IMR-90 (cell line): ENCODE results near the gene FAM219A. TPM values are rescaled to one million over a fixed set of nuclear protein-coding genes. Genes with fewer than 3 reads are reported as not detected.

ENCODE experiments used
- ATAC-seq: fragments of 200-7000 bp; cut with Tn5 transposase; 2 replicates; pipeline ENCODE4 v1.9.1; 2020; ENCODE audit warnings: low read depth, mild to moderate bottlenecking, moderate library complexity
- BruUV-seq: library from RNA; stranded (reverse); fragments of 400-500 nt; replicated peaks from 2 replicates; lab custom pipeline; 2021; lab: Mats Ljungman, UMichigan
- CTCF ChIA-PET: fragments of 300-600 bp; formaldehyde crosslinking; extraction: SDS; loops from one replicate; lab custom pipeline; 2021; ENCODE audit warnings: antibody characterized with exemption; lab: Yijun Ruan, JAX
- POLR2A ChIA-PET: fragments of 300-600 bp; sonication (Branson Sonifier 250); formaldehyde crosslinking; loops from one replicate; lab custom pipeline; 2022; ENCODE audit warnings: antibody characterized with exemption; ENCODE audit not compliant: unreplicated experiment; lab: Charles Lee
- DNase-seq: peaks from one replicate; pipeline ENCODE4 v3.0.0; 2013
- H2AFZ ChIP-seq: replicated peaks from 2 replicates; pipeline ENCODE3; 2013; ENCODE audit warnings: low read length, mild to moderate bottlenecking; ENCODE audit not compliant: poor library complexity
- H2AK5ac ChIP-seq: 2 replicates; pipeline ENCODE4 v1.6.1; 2013; ENCODE audit warnings: low read depth, low read length, inconsistent platforms
- H2AK9ac ChIP-seq: replicated peaks from 2 replicates; pipeline ENCODE3; 2013; ENCODE audit warnings: mild to moderate bottlenecking, low read depth, low read length, moderate library complexity; ENCODE audit not compliant: poor library complexity
- H2BK120ac ChIP-seq: 2 replicates; pipeline ENCODE4 v1.6.1; 2013; ENCODE audit warnings: low read depth, low read length, inconsistent platforms
- H2BK15ac ChIP-seq: 3 replicates; pipeline ENCODE4 v1.6.1; 2013; ENCODE audit warnings: low read depth, low read length, inconsistent platforms
- H2BK20ac ChIP-seq: 2 replicates; pipeline ENCODE4 v1.6.1; 2013; ENCODE audit warnings: low read depth, mild to moderate bottlenecking, inconsistent platforms, low read length, moderate library complexity
- H2BK5ac ChIP-seq: 2 replicates; pipeline ENCODE4 v1.6.1; 2013; ENCODE audit warnings: mild to moderate bottlenecking, low read depth, low read length, inconsistent platforms; ENCODE audit not compliant: poor library complexity, severe bottlenecking
- H3K14ac ChIP-seq: replicated peaks from 2 replicates; pipeline ENCODE4 v1.6.1; 2013; ENCODE audit warnings: low read depth, low read length, inconsistent platforms
- H3K18ac ChIP-seq: 2 replicates; pipeline ENCODE4 v1.6.1; 2013; ENCODE audit warnings: low read depth, low read length, control low read depth
- H3K23ac ChIP-seq: 2 replicates; pipeline ENCODE4 v1.6.1; 2013; ENCODE audit warnings: low read depth, low read length, inconsistent platforms
- H3K27ac ChIP-seq: 2 replicates; pipeline ENCODE4 v1.5.1; 2013; ENCODE audit warnings: mild to moderate bottlenecking, control low read depth, low read length; ENCODE audit not compliant: insufficient read depth
- H3K27me3 ChIP-seq: 2 replicates; pipeline ENCODE4 v1.6.1; 2013; ENCODE audit warnings: low read length; ENCODE audit not compliant: control insufficient read depth, insufficient read depth
- H3K36me3 ChIP-seq: 2 replicates; pipeline ENCODE4 v1.6.1; 2013; ENCODE audit warnings: low read length, mixed read lengths; ENCODE audit not compliant: control insufficient read depth, insufficient read depth
- H3K4ac ChIP-seq: 2 replicates; pipeline ENCODE4 v1.6.1; 2013; ENCODE audit warnings: low read depth, low read length, inconsistent platforms
- H3K4me1 ChIP-seq: 2 replicates; pipeline ENCODE4 v1.6.1; 2013; ENCODE audit warnings: low read length, mixed read lengths; ENCODE audit not compliant: control insufficient read depth, insufficient read depth
- H3K4me2 ChIP-seq: 2 replicates; pipeline ENCODE4 v1.6.1; 2013; ENCODE audit warnings: low read depth, mild to moderate bottlenecking, control low read depth, low read length, moderate library complexity
- H3K4me3 ChIP-seq: 2 replicates; pipeline ENCODE4 v1.5.1; 2013; ENCODE audit warnings: low read depth, mild to moderate bottlenecking, control low read depth, low read length, moderate library complexity; ENCODE audit not compliant: insufficient read depth
- H3K56ac ChIP-seq: 2 replicates; pipeline ENCODE4 v1.6.1; 2013; ENCODE audit warnings: low read length, inconsistent platforms; ENCODE audit not compliant: insufficient read depth; ENCODE audit errors: extremely low read depth
- H3K79me1 ChIP-seq, 2 experiments: 2 replicates each; pipeline ENCODE4 v1.6.1; 2013; ENCODE audit warnings: low read length in 2 of 2, inconsistent platforms in 1 of 2, low read depth in 1 of 2
- H3K9ac ChIP-seq: 2 replicates; pipeline ENCODE4 v1.6.1; 2013; ENCODE audit warnings: low read depth, low read length, control low read depth
- H3K9me1 ChIP-seq: 2 replicates; pipeline ENCODE4 v1.6.1; 2013; ENCODE audit warnings: low read length, inconsistent platforms; ENCODE audit not compliant: insufficient read depth
- H3K9me3 ChIP-seq: 2 replicates; pipeline ENCODE4 v1.6.1; 2013; ENCODE audit warnings: low read length; ENCODE audit not compliant: control insufficient read depth, insufficient read depth
- H4K20me1 ChIP-seq: 2 replicates; pipeline ENCODE4 v1.6.1; 2013; ENCODE audit warnings: low read length, inconsistent platforms; ENCODE audit not compliant: insufficient read depth
- H4K5ac ChIP-seq: 2 replicates; pipeline ENCODE4 v1.6.1; 2013; ENCODE audit warnings: mild to moderate bottlenecking, low read depth, low read length, control low read depth
- H4K8ac ChIP-seq, 2 experiments: 2 replicates each; pipeline ENCODE4 v1.6.1; 2013; ENCODE audit warnings: low read depth in 2 of 2, low read length in 2 of 2, control low read depth in 1 of 2, inconsistent platforms in 1 of 2
- H4K91ac ChIP-seq: 2 replicates; pipeline ENCODE4 v1.6.1; 2013; ENCODE audit warnings: low read depth, low read length, inconsistent platforms; ENCODE audit not compliant: insufficient read depth
- CEBPB ChIP-seq: IDR thresholded peaks from 2 replicates; pipeline ENCODE4 v1.6.1; 2012; ENCODE audit warnings: low read depth, low read length, improper control_type of control experiment
- MAFK ChIP-seq: IDR thresholded peaks from 2 replicates; pipeline ENCODE4 v1.6.1; 2012; ENCODE audit warnings: low read depth, low read length, improper control_type of control experiment
- dilution Hi-C: fragments of 300-500 bp; cut with HindIII; formaldehyde crosslinking; loops from one replicate; pipeline ENCODE4 v1.14.3; 2018; ENCODE audit warnings: low sequenced_read_pairs; ENCODE audit not compliant: unreplicated experiment
- in situ Hi-C: fragments of 300-500 bp; cut with MboI; formaldehyde crosslinking; loops from 3 replicates; pipeline ENCODE4 v1.14.3; 2019; ENCODE audit warnings: low sequenced_read_pairs, inconsistent platforms, mixed read lengths
- intact Hi-C: fragments of 100-400 bp; cut with micrococcal nuclease; formaldehyde crosslinking; loops from 2 replicates; pipeline ENCODE4 v1.10.0; 2022
- polyA plus RNA-seq, 3 experiments: library from polyadenylated mRNA; depleted of rRNA; stranded (reverse); fragments of >200 nt; gene quantifications; 2 replicates each; pipeline ENCODE4 v1.2.3, GENCODE V29; 2012; ENCODE audit warnings: low replicate concordance in 1 of 3
- total RNA-seq: library from RNA; depleted of rRNA; stranded (reverse); fragments of >200 nt; gene quantifications from 2 replicates; pipeline ENCODE4 v1.2.3, GENCODE V29; 2012

FAM219A gene
- total and polyA plus RNA-seq, 2 of the 4 experiments (the other 2 are of a cell fraction): 4.8 to 20.8 TPM

- no peak overlapping the region for H2BK5ac ChIP-seq
- H3K27ac ChIP-seq: no peak overlapping the region
- in situ Hi-C loops (no loop called here), intact Hi-C loops (no loop called here), dilution Hi-C loops (no loop called here)
- H3K4me1 ChIP-seq: peaks cover 14% of the 10 kb centered on the region
- no peaks in the 10 kb centered on the region; the same call in 1 of the 2 replicates for H3K36me3 ChIP-seq
- no peak overlapping the region for H2AFZ ChIP-seq
- no peaks in the 10 kb centered on the region for H3K27me3 ChIP-seq
- H3K4ac ChIP-seq: no peak overlapping the region
- CTCF ChIA-PET: interaction anchor here (0.7 to 1.1 kb wide), 3 partner anchors 9 to 148 kb away, joined by 3 to 5 read pairs (median 4); no protein-coding TSS in a partner anchor
- no peak overlapping the region for H3K4me3 ChIP-seq
- H4K8ac ChIP-seq: no peak overlapping the region
- H3K56ac ChIP-seq: no peak overlapping the region
- DNase-seq: no peak
- no peak overlapping the region for H2AK5ac ChIP-seq
- POLR2A ChIA-PET: no interaction called here
- ATAC-seq: no peak
- H3K4me2 ChIP-seq: no peak overlapping the region
- peaks cover 74% of the 10 kb centered on the region for H4K20me1 ChIP-seq
- H2BK120ac ChIP-seq: no peak overlapping the region
- no peak overlapping the region for H2AK9ac ChIP-seq
- TF ChIP-seq CEBPB: no peak
- no peak for TF ChIP-seq MAFK
- no peak overlapping the region for H3K9ac ChIP-seq
- H4K91ac ChIP-seq: no peak overlapping the region
- no peak overlapping the region for H4K5ac ChIP-seq
- peaks cover 15% of the 10 kb centered on the region; the same call in 1 of the 2 replicates for H3K9me1 ChIP-seq
- no peak overlapping the region for H2BK20ac ChIP-seq
- peaks cover 34 to 75% of the 10 kb centered on the region in 2 experiments for H3K79me1 ChIP-seq
- H3K18ac ChIP-seq: no peak overlapping the region
- H3K14ac ChIP-seq: no peak overlapping the region
- H3K23ac ChIP-seq: no peak overlapping the region
- BruUV-seq: no TSS peak
- H3K9me3 ChIP-seq: no peaks in the 10 kb centered on the region
- no peak overlapping the region for H2BK15ac ChIP-seq
Measured at GRCh38 chr9:34443976-34444375, 14.4 kb downstream of the FAM219A start.
